SK-N-SH treated with all-trans-retinoic acid at 6 μM for 48 hours (cell line): ENCODE results near the gene ATP2B1.

Experiments used
- ATAC-seq: fragments of 200-7000 bp; cut with Tn5 transposase; 3 replicates; pipeline ENCODE4 v1.9.1; 2020; ENCODE audit warnings: mild to moderate bottlenecking, moderate library complexity
- ARNTL ChIP-seq: fragments of 450-650 bp; formaldehyde crosslinking; IDR thresholded peaks from 2 replicates; pipeline ENCODE4 v1.5.0; 2020; ENCODE audit warnings: low read depth, mild to moderate bottlenecking, moderate library complexity, borderline replicate concordance
- BACH2 ChIP-seq: fragments of 250-450 bp; sonication (Bioruptor Pico); IDR thresholded peaks from 2 replicates; pipeline ENCODE4 v1.9.0; 2021; ENCODE audit warnings: mild to moderate bottlenecking, borderline replicate concordance
- CSDC2 ChIP-seq: fragments of 250-450 bp; sonication (Bioruptor Pico); IDR thresholded peaks from 2 replicates; pipeline ENCODE4 v1.5.0; 2020; ENCODE audit warnings: mild to moderate bottlenecking, moderate library complexity
- CSRNP3 ChIP-seq: fragments of 250-450 bp; sonication (Bioruptor Pico); IDR thresholded peaks from 2 replicates; pipeline ENCODE4 v1.5.1; 2021; ENCODE audit warnings: mild to moderate bottlenecking, moderate library complexity
- ESRRG ChIP-seq: fragments of 250-450 bp; sonication (Bioruptor Pico); IDR thresholded peaks from 2 replicates; pipeline ENCODE4 v1.6.1; 2021; ENCODE audit warnings: mild to moderate bottlenecking
- GLIS3 ChIP-seq: fragments of 250-450 bp; sonication (Bioruptor Pico); IDR thresholded peaks from 2 replicates; pipeline ENCODE4 v1.5.0; 2020; ENCODE audit warnings: mild to moderate bottlenecking, moderate library complexity
- ISL1 ChIP-seq: fragments of 250-450 bp; sonication (Bioruptor Pico); IDR thresholded peaks from 2 replicates; pipeline ENCODE4 v2.1.2; 2022; ENCODE audit warnings: mild to moderate bottlenecking, moderate library complexity
- OSR1 ChIP-seq: fragments of 250-450 bp; sonication (Bioruptor Pico); IDR thresholded peaks from 2 replicates; pipeline ENCODE4 v1.8.0; 2022; ENCODE audit warnings: moderate library complexity, mild to moderate bottlenecking, inconsistent platforms
- PATZ1 ChIP-seq: fragments of 250-450 bp; sonication (Bioruptor Pico); IDR thresholded peaks from 2 replicates; pipeline ENCODE4 v1.8.0; 2020; ENCODE audit warnings: mild to moderate bottlenecking, moderate library complexity, borderline replicate concordance
- RARB ChIP-seq: fragments of 250-450 bp; sonication (Bioruptor Pico); IDR thresholded peaks from 2 replicates; pipeline ENCODE4 v1.8.0; 2021; ENCODE audit warnings: mild to moderate bottlenecking, moderate library complexity
- SNAI2 ChIP-seq: fragments of 250-450 bp; sonication (Bioruptor Pico); IDR thresholded peaks from 2 replicates; pipeline ENCODE4 v1.5.0; 2020; ENCODE audit warnings: mild to moderate bottlenecking, moderate library complexity
- TCF4 ChIP-seq: fragments of 250-450 bp; sonication (Bioruptor Pico); IDR thresholded peaks from 2 replicates; pipeline ENCODE4 v1.8.0; 2021; ENCODE audit warnings: mild to moderate bottlenecking, moderate library complexity, borderline replicate concordance
- TOX ChIP-seq: fragments of 250-450 bp; sonication (Bioruptor Pico); IDR thresholded peaks from 2 replicates; pipeline ENCODE4 v1.8.0; 2021; ENCODE audit warnings: mild to moderate bottlenecking, moderate library complexity, borderline replicate concordance
- TSHZ2 ChIP-seq: fragments of 250-450 bp; sonication (Bioruptor Pico); IDR thresholded peaks from 2 replicates; pipeline ENCODE4 v1.5.0; 2020; ENCODE audit warnings: mild to moderate bottlenecking, moderate library complexity
- ZC3H10 ChIP-seq: fragments of 250-450 bp; sonication (Bioruptor Pico); IDR thresholded peaks from 2 replicates; pipeline ENCODE4 v1.5.1; 2021; ENCODE audit warnings: mild to moderate bottlenecking, moderate library complexity
- ZFP3 ChIP-seq: fragments of 250-450 bp; sonication (Bioruptor Pico); IDR thresholded peaks from 2 replicates; pipeline ENCODE4 v1.5.0; 2020; ENCODE audit warnings: mild to moderate bottlenecking, moderate library complexity
- ZFP30 ChIP-seq: fragments of 450-650 bp; formaldehyde crosslinking; IDR thresholded peaks from 2 replicates; pipeline ENCODE4 v1.5.0; 2022; ENCODE audit warnings: mild to moderate bottlenecking, moderate library complexity
- ZNF70 ChIP-seq: fragments of 450-650 bp; formaldehyde crosslinking; IDR thresholded peaks from 2 replicates; pipeline ENCODE4 v1.5.0; 2020; ENCODE audit warnings: mild to moderate bottlenecking, moderate library complexity
- ZNF8 ChIP-seq: fragments of 450-650 bp; formaldehyde crosslinking; IDR thresholded peaks from 2 replicates; pipeline ENCODE4 v1.5.0; 2020; ENCODE audit warnings: mild to moderate bottlenecking, moderate library complexity
- TF ChIP-seq, protein P1 (sequence below): fragments of 250-450 bp; sonication (Bioruptor Pico); IDR thresholded peaks from 2 replicates; pipeline ENCODE4 v1.8.0; 2021; ENCODE audit warnings: low read depth, mild to moderate bottlenecking, moderate library complexity, borderline replicate concordance
- TF ChIP-seq, protein P2 (sequence below): fragments of 250-450 bp; sonication (Bioruptor Pico); IDR thresholded peaks from 2 replicates; pipeline ENCODE4 v1.5.1; 2020; ENCODE audit warnings: low read depth, mild to moderate bottlenecking, moderate library complexity

ATP2B1 gene

DNA sequence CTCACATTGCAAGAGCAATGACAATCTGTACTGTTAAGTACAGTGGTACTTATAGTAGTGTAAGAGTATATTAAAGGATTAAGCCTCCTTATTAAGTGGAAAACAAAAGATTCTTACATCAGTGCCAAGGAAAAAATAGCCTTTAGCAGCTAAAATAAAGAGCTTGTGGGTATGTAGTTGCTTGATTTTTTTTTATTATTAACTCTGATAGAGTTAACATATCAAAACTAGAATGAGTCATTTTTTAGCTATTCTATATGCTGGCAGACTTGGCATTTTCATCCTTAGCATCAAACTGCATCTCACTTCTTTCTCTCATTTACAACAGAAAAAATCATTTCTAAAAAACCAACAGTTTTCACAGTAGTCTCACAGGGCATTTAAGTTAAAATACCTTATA is 86.5 kb downstream of the ATP2B1 start:
- no peak for TF ChIP-seq GLIS3 (CRISPR knock-in tag)
- no peak for TF ChIP-seq CSRNP3 (CRISPR knock-in tag)
- TF ChIP-seq TOX (CRISPR knock-in tag), result no peak
- no peak for TF ChIP-seq ZNF8 (CRISPR knock-in tag)
- TF ChIP-seq ARNTL, result no peak
- TF ChIP-seq PATZ1 (CRISPR knock-in tag), result no peak
- TF ChIP-seq ZFP30 (CRISPR knock-in tag), result no peak
- TF ChIP-seq ESRRG (CRISPR knock-in tag), result no peak
- TF ChIP-seq, protein P1, sequence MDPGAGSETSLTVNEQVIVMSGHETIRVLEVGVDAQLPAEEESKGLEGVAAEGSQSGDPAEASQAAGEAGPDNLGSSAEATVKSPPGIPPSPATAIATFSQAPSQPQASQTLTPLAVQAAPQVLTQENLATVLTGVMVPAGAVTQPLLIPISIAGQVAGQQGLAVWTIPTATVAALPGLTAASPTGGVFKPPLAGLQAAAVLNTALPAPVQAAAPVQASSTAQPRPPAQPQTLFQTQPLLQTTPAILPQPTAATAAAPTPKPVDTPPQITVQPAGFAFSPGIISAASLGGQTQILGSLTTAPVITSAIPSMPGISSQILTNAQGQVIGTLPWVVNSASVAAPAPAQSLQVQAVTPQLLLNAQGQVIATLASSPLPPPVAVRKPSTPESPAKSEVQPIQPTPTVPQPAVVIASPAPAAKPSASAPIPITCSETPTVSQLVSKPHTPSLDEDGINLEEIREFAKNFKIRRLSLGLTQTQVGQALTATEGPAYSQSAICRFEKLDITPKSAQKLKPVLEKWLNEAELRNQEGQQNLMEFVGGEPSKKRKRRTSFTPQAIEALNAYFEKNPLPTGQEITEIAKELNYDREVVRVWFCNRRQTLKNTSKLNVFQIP (CRISPR knock-in tag), result no peak
- TF ChIP-seq, protein P2, sequence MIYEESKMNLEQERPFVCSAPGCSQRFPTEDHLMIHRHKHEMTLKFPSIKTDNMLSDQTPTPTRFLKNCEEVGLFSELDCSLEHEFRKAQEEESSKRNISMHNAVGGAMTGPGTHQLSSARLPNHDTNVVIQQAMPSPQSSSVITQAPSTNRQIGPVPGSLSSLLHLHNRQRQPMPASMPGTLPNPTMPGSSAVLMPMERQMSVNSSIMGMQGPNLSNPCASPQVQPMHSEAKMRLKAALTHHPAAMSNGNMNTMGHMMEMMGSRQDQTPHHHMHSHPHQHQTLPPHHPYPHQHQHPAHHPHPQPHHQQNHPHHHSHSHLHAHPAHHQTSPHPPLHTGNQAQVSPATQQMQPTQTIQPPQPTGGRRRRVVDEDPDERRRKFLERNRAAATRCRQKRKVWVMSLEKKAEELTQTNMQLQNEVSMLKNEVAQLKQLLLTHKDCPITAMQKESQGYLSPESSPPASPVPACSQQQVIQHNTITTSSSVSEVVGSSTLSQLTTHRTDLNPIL (CRISPR knock-in tag), result no peak
- TF ChIP-seq BACH2 (CRISPR knock-in tag), result no peak
- ATAC-seq, result peak; percentile 78

GRCh38 chr12:89621521-89621920 is 87.1 kb downstream of the ATP2B1 start:
- ATAC-seq, result no peak
- TF ChIP-seq TOX (CRISPR knock-in tag) (no peak), PATZ1 (CRISPR knock-in tag) (no peak), SNAI2 (CRISPR knock-in tag) (no peak), CSRNP3 (CRISPR knock-in tag) (no peak), OSR1 (CRISPR knock-in tag) (no peak), TSHZ2 (CRISPR knock-in tag) (no peak), CSDC2 (CRISPR knock-in tag) (no peak), BACH2 (CRISPR knock-in tag) (no peak), TCF4 (CRISPR knock-in tag) (peak; percentile 15; the same call in 1 of the 2 replicates), ISL1 (CRISPR knock-in tag) (peak; percentile 52), ZNF70 (CRISPR knock-in tag) (no peak), ZFP3 (CRISPR knock-in tag) (no peak), ZC3H10 (CRISPR knock-in tag) (no peak), RARB (CRISPR knock-in tag) (no peak), ZNF8 (CRISPR knock-in tag) (no peak)
- TF ChIP-seq, protein P1 (CRISPR knock-in tag), result no peak
